GM12891 (cell line): ENCODE measurements around the gene CTNND2.

Experiments used
- POLR2A ChIP-seq: IDR thresholded peaks from 2 replicates; pipeline ENCODE4 v1.6.1; 2011; ENCODE audit warnings: low read depth, low read length, control low read depth
- POLR2AphosphoS5 ChIP-seq: IDR thresholded peaks from 2 replicates; pipeline ENCODE4 v1.6.1; 2011; ENCODE audit warnings: low read depth, low read length, control low read depth
- POU2F2 ChIP-seq: IDR thresholded peaks from 2 replicates; pipeline ENCODE4 v1.6.1; 2011; ENCODE audit warnings: low read depth, mild to moderate bottlenecking, control low read depth, low read length, moderate library complexity
- SPI1 ChIP-seq: IDR thresholded peaks from 2 replicates; pipeline ENCODE4 v1.6.1; 2011; ENCODE audit warnings: low read depth, low read length, control low read depth
- TAF1 ChIP-seq: IDR thresholded peaks from 2 replicates; pipeline ENCODE4 v1.6.1; 2011; ENCODE audit warnings: low read depth, low read length, control low read depth

DNA sequence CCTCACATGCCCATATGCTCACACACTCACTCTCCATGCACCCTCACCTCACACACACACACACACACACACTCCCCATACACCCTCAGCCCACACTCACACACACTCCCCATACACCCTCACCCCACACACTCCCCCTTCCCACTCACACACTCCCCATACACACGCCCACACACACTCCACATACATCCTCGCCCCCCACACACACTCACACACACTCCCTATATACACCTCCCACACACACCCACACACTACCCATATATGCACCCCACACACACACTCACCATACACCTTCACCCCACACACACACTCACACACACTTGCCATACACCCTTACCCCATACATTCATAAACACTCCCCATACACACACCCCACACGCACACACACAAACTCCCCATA, 592.5 kb downstream of the CTNND2 start:
- no peak for TF ChIP-seq POLR2AphosphoS5
- TF ChIP-seq POLR2A = no peak
- TF ChIP-seq TAF1 = no peak
- no peak for TF ChIP-seq SPI1
- no peak for TF ChIP-seq POU2F2
